ENCODE results near the gene PYGM. TPM values are rescaled to one million over a fixed set of nuclear protein-coding genes. Genes with fewer than 3 reads are reported as not detected.

Gene PYGM
- total RNA-seq, 1 donor, result 0.36 TPM

DNA sequence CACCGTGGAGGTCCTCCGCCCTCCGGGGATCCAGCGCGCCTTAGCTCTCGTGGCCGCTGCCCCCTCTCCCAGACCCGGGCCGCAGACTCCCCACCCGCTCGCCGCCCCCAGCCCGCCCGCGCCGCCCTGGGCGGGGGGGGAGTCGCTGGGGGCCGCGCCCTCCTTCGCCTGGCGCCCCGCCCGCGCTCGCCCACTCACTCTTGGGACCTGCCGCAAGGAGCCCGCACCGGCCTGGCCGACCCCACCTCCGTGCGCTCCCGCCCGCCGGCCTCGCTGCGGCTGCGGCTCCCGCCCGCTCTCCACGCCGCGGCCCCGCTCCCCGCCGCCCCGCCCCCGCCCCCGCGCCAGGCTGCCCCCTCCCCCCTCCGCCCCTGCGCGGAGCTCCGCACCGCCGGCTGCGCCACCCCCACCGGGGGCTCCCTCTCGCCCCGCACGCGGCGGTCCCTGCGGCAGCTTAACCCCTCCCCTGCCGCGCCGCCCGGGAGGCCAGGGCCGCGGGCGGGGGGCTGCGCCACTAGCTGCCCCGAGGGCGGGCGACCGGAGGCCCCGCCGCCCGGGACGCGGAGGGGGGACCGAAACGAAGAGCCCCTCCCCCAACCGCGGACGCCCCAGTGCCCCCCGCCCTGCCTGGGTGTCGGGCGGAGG lies 15.1 kb downstream of the PYGM start:
- Histone ChIP-seq H3K4me1 (ENCODE audit: insufficient read depth, low read length) (peaks cover 10% of the 10 kb centered on the region), H3K79me2 (ENCODE audit: insufficient read depth, low read length) (no peaks in the 10 kb centered on the region), H2AFZ (ENCODE audit: low read length) (no peak overlapping the region), H3K27me3 (ENCODE audit: insufficient read depth, low read length) (peaks cover 56% of the 10 kb centered on the region), H3K9me3 (ENCODE audit: low read depth, low read length) (no peaks in the 10 kb centered on the region), H3K4me3 (ENCODE audit: insufficient read depth, low read length) (peak overlapping the region; percentile 16), H3K4me2 (ENCODE audit: insufficient read depth, low read length) (peak overlapping the region; percentile 68), H4K20me1 (ENCODE audit: insufficient read depth, low read length) (no peaks in the 10 kb centered on the region), H3K36me3 (ENCODE audit: insufficient read depth, low read length) (no peaks in the 10 kb centered on the region), H3K27ac (ENCODE audit: low read depth, low read length) (no peak overlapping the region)
- DNase-seq (ENCODE audit: insufficient read length, low spot score, missing footprints), result peak; percentile 84
- TF ChIP-seq, protein P1, sequence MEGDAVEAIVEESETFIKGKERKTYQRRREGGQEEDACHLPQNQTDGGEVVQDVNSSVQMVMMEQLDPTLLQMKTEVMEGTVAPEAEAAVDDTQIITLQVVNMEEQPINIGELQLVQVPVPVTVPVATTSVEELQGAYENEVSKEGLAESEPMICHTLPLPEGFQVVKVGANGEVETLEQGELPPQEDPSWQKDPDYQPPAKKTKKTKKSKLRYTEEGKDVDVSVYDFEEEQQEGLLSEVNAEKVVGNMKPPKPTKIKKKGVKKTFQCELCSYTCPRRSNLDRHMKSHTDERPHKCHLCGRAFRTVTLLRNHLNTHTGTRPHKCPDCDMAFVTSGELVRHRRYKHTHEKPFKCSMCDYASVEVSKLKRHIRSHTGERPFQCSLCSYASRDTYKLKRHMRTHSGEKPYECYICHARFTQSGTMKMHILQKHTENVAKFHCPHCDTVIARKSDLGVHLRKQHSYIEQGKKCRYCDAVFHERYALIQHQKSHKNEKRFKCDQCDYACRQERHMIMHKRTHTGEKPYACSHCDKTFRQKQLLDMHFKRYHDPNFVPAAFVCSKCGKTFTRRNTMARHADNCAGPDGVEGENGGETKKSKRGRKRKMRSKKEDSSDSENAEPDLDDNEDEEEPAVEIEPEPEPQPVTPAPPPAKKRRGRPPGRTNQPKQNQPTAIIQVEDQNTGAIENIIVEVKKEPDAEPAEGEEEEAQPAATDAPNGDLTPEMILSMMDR (IDR thresholded peaks at IDR 0.05; ENCODE audit: extremely low read depth, low read depth, low read length), result no peak

DNA sequence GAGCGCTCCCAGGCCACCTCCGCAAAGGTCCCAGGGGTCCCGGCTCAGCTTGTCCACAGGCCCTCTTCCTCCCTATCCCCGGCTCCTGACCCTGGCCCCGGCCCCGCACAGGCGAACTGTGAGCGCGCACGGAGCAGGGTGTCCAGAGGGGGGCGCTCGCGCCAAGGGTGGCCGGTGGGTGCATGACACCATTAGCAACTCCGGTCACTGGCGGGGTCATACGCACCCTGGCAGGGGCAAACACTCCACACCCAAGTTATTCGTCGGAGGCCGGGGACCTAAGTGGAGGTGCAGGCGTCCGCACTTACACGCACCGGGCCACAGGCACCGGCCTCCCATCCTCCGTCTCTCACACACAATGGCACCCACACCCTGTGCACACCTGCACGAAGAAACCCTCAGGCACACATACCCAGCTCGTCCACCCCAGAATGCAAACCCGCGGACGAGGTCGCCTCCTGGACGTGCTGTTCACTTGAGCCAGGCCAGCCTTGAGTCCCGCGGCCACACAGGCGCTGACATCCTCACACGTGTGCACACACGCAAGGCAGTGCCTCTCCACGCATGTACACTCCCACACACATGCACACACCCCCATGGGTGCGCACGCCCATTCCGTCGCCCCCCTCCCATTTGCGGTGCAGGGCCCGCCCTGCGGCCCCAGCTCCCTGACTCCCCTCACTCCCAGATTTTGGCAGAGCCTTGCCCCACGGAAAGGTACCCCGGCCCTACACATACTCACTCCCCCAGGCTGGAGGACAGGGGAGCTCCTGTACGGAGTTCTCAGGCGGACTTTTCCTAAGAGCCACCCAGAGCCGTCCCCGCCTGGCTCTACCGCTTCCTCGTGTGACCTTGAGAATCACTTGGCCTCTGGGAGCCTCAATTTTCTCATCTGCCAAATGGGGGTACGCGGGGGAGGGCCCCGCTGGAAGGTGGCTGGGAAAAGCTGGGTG lies 15.9 kb downstream of the PYGM start, which contains the start of gene RASGRP2:
TSS of gene RASGRP2 (minus strand) at position 552 of the 953 bp plus-strand sequence. CDS start 1,276 bp downstream, outside the sequence.
- peaks cover 10% of the 10 kb centered on the region for H3K4me1 ChIP-seq (ENCODE audit: insufficient read depth, low read length)
- no peaks in the 10 kb centered on the region for H3K79me2 ChIP-seq (ENCODE audit: insufficient read depth, low read length)
- H3K4me2 ChIP-seq (ENCODE audit: insufficient read depth, low read length), result peak within 1 kb of the TSS; percentile 89
- peaks cover 56% of the 10 kb centered on the region for H3K27me3 ChIP-seq (ENCODE audit: insufficient read depth, low read length)
- H3K27ac ChIP-seq (ENCODE audit: low read depth, low read length), result no peak within 1 kb of the TSS
- peak; percentile 95 for DNase-seq (ENCODE audit: insufficient read length, low spot score, missing footprints)
- no peaks in the 10 kb centered on the region for H4K20me1 ChIP-seq (ENCODE audit: insufficient read depth, low read length)
- no peaks in the 10 kb centered on the region for H3K9me3 ChIP-seq (ENCODE audit: low read depth, low read length)
- TF ChIP-seq, protein P1 (IDR thresholded peaks at IDR 0.05; ENCODE audit: extremely low read depth, low read depth, low read length), result peak; percentile 49
- no peak within 1 kb of the TSS for H2AFZ ChIP-seq (ENCODE audit: low read length)
- peak within 1 kb of the TSS; percentile 69 for H3K4me3 ChIP-seq (ENCODE audit: insufficient read depth, low read length)
- H3K36me3 ChIP-seq (ENCODE audit: insufficient read depth, low read length), result no peaks in the 10 kb centered on the region

DNA sequence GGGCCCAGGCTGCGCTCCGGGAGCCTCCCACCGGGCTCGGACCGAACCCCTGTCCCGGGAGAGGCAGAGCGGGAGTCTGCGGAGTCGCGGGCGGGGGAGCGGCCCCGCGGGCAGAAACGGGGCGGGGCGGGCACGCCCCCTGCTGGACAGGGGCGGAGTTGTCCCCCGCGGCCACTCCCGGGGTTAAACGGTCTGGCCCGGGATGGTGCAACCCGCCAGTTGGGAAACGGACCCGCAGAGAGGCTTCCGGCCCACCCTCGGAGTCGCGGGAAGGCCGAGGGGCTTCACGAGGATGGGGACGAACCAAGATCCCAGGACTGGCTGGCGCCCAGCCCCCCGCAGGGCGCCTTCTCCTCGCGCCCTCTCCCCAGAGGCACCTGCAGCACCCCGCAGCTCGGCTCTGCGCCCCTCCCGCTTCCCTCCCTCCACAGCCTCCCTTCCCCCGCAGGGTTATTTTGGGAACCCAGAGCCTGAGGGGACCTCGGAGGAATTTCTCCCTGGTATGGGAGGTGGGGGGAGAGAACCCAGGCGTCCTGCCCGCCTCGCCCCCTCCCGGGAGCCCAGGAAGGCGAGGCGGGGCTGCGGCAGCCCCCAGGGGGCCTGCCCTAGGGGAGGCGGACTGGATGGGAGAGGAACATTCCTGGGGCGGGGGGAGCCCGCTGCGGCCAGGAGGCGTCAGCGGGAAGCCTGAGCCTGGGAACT lies 16.7 kb downstream of the PYGM start:
- Histone ChIP-seq H3K9me3 (ENCODE audit: low read depth, low read length) (no peaks in the 10 kb centered on the region), H2AFZ (ENCODE audit: low read length) (peak overlapping the region; percentile 81), H3K79me2 (ENCODE audit: insufficient read depth, low read length) (no peaks in the 10 kb centered on the region), H3K27me3 (ENCODE audit: insufficient read depth, low read length) (peaks cover 56% of the 10 kb centered on the region), H4K20me1 (ENCODE audit: insufficient read depth, low read length) (no peaks in the 10 kb centered on the region), H3K4me1 (ENCODE audit: insufficient read depth, low read length) (peaks cover 10% of the 10 kb centered on the region), H3K36me3 (ENCODE audit: insufficient read depth, low read length) (no peaks in the 10 kb centered on the region), H3K4me3 (ENCODE audit: insufficient read depth, low read length) (peak overlapping the region; percentile 69), H3K4me2 (ENCODE audit: insufficient read depth, low read length) (peak overlapping the region; percentile 89), H3K27ac (ENCODE audit: low read depth, low read length) (no peak overlapping the region)
- TF ChIP-seq, protein P1 (IDR thresholded peaks at IDR 0.05; ENCODE audit: extremely low read depth, low read depth, low read length), result peak; percentile 64
- DNase-seq (ENCODE audit: insufficient read length, low spot score, missing footprints), result peak; percentile 100
